Nephron progenitor cell (in vitro differentiated cells): Measurements from ENCODE around the gene GALNT16.

Source experiments
- DNase-seq: peaks from one replicate; pipeline ENCODE4 v3.0.0; 2021
- H3K27ac Mint-ChIP-seq: 2 replicates; pipeline ENCODE4 v1.8.0; 2021; ENCODE audit warnings: mild to moderate bottlenecking, moderate library complexity, mixed read lengths
- H3K27me3 Mint-ChIP-seq: 2 replicates; pipeline ENCODE4 v1.8.0; 2021; ENCODE audit warnings: mild to moderate bottlenecking, low read depth, mixed read lengths; ENCODE audit not compliant: poor library complexity
- H3K36me3 Mint-ChIP-seq: 2 replicates; pipeline ENCODE4 v1.8.0; 2021; ENCODE audit warnings: low read depth, mixed read lengths
- H3K4me1 Mint-ChIP-seq: 2 replicates; pipeline ENCODE4 v1.8.0; 2021; ENCODE audit warnings: mixed read lengths
- H3K4me3 Mint-ChIP-seq: 2 replicates; pipeline ENCODE4 v1.8.0; 2021; ENCODE audit warnings: mild to moderate bottlenecking, moderate library complexity, mixed read lengths
- H3K9me3 Mint-ChIP-seq: 2 replicates; pipeline ENCODE4 v1.8.0; 2021; ENCODE audit warnings: mild to moderate bottlenecking, moderate library complexity, mixed read lengths
- CTCF ChIP-seq: fragments of 200-600 bp; sonication (generic); IDR thresholded peaks from 2 replicates; pipeline ENCODE4 v1.5.0; 2021; ENCODE audit warnings: antibody characterized with exemption

GALNT16 gene

DNA sequence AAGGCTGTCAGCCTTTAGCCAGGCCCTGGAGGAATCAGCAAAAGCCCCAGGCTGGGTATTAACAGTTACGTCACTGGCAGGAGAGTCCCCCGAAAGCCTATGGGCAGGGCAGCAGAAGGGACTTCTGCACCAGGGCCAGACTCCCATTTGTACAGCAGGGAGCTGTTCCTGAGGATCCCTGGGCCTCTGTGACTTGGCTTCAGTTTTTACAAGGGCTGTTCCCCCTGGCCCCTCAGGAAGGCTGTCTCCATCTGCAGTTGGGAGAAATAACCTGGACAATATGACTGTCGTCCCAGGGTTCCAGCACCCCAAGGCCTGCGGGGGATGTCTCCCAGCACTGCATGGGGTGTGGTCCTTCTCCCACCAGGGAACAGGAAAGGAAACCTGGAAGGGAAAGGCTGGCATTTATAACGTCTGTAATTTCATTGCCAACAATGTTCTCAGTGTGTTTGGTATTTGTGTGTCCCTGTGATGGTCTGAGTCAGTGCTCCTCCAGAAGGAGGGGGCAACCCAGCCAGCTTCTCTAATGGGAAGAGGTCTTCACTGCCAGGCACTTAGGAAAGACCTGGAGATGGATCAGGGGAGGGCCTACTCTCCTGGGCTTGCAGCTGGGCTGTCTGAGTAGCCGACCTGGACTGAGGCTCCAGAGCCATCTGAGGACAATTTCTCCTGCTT lies 95.8 kb downstream of the GALNT16 start:
- Mint-ChIP-seq H3K27me3 (peaks cover 25% of the 10 kb centered on the region), H3K36me3 (no peaks in the 10 kb centered on the region), H3K9me3 (no peaks in the 10 kb centered on the region), H3K4me3 (no peak overlapping the region), H3K4me1 (peaks cover 24% of the 10 kb centered on the region), H3K27ac (peak overlapping the region; percentile 61)
- no peak for TF ChIP-seq CTCF
- DNase-seq, result no peak

DNA sequence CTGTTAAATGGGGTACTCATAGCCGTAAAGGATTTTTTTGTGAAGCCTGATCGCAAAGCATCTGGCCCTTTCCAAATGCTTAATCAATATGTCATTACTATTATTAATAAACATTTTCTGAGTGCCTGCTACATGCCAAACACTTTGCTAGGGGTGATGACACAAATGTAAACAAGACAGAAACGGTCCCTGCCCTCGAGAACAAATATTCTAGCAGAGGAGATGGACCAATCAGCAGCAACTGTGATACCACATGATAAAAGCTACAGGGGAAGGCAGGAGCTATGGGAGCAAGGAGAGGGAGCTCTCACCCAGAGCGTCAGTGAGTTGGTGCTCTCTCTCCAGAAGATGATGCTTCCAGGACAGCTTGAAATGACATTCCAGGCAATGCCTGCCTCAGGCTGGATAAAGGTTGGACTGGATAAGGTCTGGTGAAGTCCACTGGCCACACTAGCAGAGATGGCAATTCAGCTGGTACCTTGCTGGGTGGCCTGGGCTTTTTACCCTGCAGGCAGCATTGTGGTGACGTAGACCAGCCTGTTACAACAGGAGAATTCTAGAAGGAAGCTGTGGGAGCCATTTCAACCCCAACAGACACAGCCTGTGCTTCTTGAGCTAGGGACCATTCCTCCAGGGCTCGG lies 97.1 kb downstream of the GALNT16 start:
- TF ChIP-seq CTCF, result no peak
- H3K4me3 Mint-ChIP-seq, result no peak overlapping the region
- no peak for DNase-seq
- H3K9me3 Mint-ChIP-seq, result no peaks in the 10 kb centered on the region
- H3K27me3 Mint-ChIP-seq, result peaks cover 25% of the 10 kb centered on the region
- H3K27ac Mint-ChIP-seq, result no peak overlapping the region
- H3K36me3 Mint-ChIP-seq, result no peaks in the 10 kb centered on the region
- peaks cover 25% of the 10 kb centered on the region for H3K4me1 Mint-ChIP-seq

GRCh38 chr14:69357544-69358200 lies 97.7 kb downstream of the GALNT16 start:
- no peak overlapping the region for H3K4me3 Mint-ChIP-seq
- peaks cover 25% of the 10 kb centered on the region for H3K4me1 Mint-ChIP-seq
- no peak for TF ChIP-seq CTCF
- no peaks in the 10 kb centered on the region for H3K36me3 Mint-ChIP-seq
- H3K27me3 Mint-ChIP-seq, result peaks cover 21% of the 10 kb centered on the region
- no peak for DNase-seq
- no peak overlapping the region for H3K27ac Mint-ChIP-seq
- H3K9me3 Mint-ChIP-seq, result no peaks in the 10 kb centered on the region

- TF ChIP-seq CTCF, result no peak
- Mint-ChIP-seq H3K27ac (peak overlapping the region; percentile 82), H3K4me1 (peaks cover 25% of the 10 kb centered on the region), H3K36me3 (no peaks in the 10 kb centered on the region), H3K4me3 (no peak overlapping the region), H3K27me3 (peaks cover 22% of the 10 kb centered on the region), H3K9me3 (no peaks in the 10 kb centered on the region)
- no peak for DNase-seq
Measured at GRCh38 chr14:69358233-69358963, 98.4 kb downstream of the GALNT16 start.

DNA sequence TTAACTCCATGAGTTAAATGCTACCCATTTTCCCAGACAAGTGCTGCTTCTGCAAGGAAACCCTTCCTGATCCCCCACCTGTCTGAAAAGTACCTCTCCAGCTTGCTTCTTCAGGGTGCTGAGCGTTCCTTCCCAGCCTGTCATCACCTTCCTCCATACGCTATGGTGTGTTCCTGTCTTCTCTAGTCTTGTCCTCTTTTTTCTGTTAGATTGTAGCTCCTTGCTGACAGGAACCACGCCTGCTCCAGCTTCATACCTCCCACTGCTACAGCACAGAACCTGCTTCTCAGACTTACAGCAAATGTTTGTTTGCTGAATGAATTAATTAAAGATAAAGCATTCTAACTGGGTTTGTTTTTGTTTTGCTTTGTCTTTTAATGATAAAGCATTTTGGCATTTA lies 99.0 kb downstream of the GALNT16 start:
- no peak for TF ChIP-seq CTCF
- Mint-ChIP-seq H3K27ac (peak overlapping the region; percentile 82), H3K9me3 (no peaks in the 10 kb centered on the region), H3K4me1 (peaks cover 25% of the 10 kb centered on the region), H3K27me3 (peaks cover 22% of the 10 kb centered on the region), H3K36me3 (no peaks in the 10 kb centered on the region), H3K4me3 (no peak overlapping the region)
- no peak for DNase-seq
